Osteoblast (primary cell): Measurements from ENCODE around the gene PACSIN1. TPM values are rescaled to one million over a fixed set of nuclear protein-coding genes. Genes with fewer than 3 reads are reported as not detected.

ENCODE experiments used
- DNase-seq: peaks from one replicate; pipeline ENCODE4 v3.0.0; 2011; ENCODE audit warnings: low spot score, mixed read lengths; ENCODE audit not compliant: insufficient read length; ENCODE audit errors: missing footprints
- H2AFZ ChIP-seq: 2 replicates; pipeline ENCODE4 v1.6.0; 2011; ENCODE audit warnings: mild to moderate bottlenecking, low read length
- H3K27ac ChIP-seq: 2 replicates; pipeline ENCODE4 v1.5.1; 2011; ENCODE audit warnings: mild to moderate bottlenecking, low read depth, low read length, moderate library complexity
- H3K27me3 ChIP-seq: 2 replicates; pipeline ENCODE4 v1.6.0; 2012; ENCODE audit warnings: mild to moderate bottlenecking, control low read depth, inconsistent platforms, low read length, moderate library complexity; ENCODE audit not compliant: insufficient read depth
- H3K36me3 ChIP-seq: 2 replicates; pipeline ENCODE4 v1.5.1; 2011; ENCODE audit warnings: mild to moderate bottlenecking, low read length, control low read depth, moderate library complexity; ENCODE audit not compliant: insufficient read depth
- H3K4me1 ChIP-seq: 2 replicates; pipeline ENCODE4 v1.5.1; 2011; ENCODE audit warnings: mild to moderate bottlenecking, low read length, control low read depth, moderate library complexity; ENCODE audit not compliant: insufficient read depth
- H3K4me2 ChIP-seq: 2 replicates; pipeline ENCODE4 v1.6.0; 2011; ENCODE audit warnings: mild to moderate bottlenecking, low read length; ENCODE audit not compliant: insufficient read depth
- H3K4me3 ChIP-seq: fragments of 200-600 bp; sonication (generic); 3 replicates; pipeline ENCODE4 v1.5.1; 2012; ENCODE audit warnings: mild to moderate bottlenecking, low read length, inconsistent platforms; ENCODE audit not compliant: insufficient read depth
- H3K79me2 ChIP-seq: 2 replicates; pipeline ENCODE4 v1.6.0; 2012; ENCODE audit warnings: mild to moderate bottlenecking, low read length, control low read depth, inconsistent platforms; ENCODE audit not compliant: insufficient read depth
- H3K9me3 ChIP-seq: 2 replicates; pipeline ENCODE4 v1.5.1; 2011; ENCODE audit warnings: low read depth, low read length, control low read depth
- H4K20me1 ChIP-seq: 2 replicates; pipeline ENCODE4 v1.6.0; 2012; ENCODE audit warnings: mild to moderate bottlenecking, low read length, control low read depth; ENCODE audit not compliant: insufficient read depth
- CTCF ChIP-seq: IDR thresholded peaks from 2 replicates; pipeline ENCODE4 v1.5.1; 2011; ENCODE audit warnings: mild to moderate bottlenecking, low read depth, low read length, moderate library complexity; ENCODE audit errors: extremely low read depth
- total RNA-seq: library from RNA; depleted of rRNA; stranded (reverse); fragments of >200 nt; gene quantifications from 2 replicates; pipeline ENCODE4 v1.2.3, GENCODE V29; 2012

The PACSIN1 gene
- total RNA-seq, 1 donor: not detected

- Histone ChIP-seq H3K36me3 (no peaks in the 10 kb centered on the region), H3K4me3 (no peak overlapping the region), H2AFZ (no peak overlapping the region), H3K9me3 (no peaks in the 10 kb centered on the region), H3K27me3 (no peaks in the 10 kb centered on the region), H3K4me2 (no peak overlapping the region), H3K4me1 (peaks cover 9% of the 10 kb centered on the region), H4K20me1 (no peaks in the 10 kb centered on the region), H3K27ac (no peak overlapping the region), H3K79me2 (no peaks in the 10 kb centered on the region)
- no peak for DNase-seq
- TF ChIP-seq CTCF: no peak
These were observed 79.0 kb downstream of the PACSIN1 start for GRCh38 chr6:34544776-34545471.

GRCh38 chr6:34546551-34547321 is 80.9 kb downstream of the PACSIN1 start:
- no peak for TF ChIP-seq CTCF
- H2AFZ ChIP-seq: no peak overlapping the region
- peaks cover 9% of the 10 kb centered on the region for H3K4me1 ChIP-seq
- no peak overlapping the region for H3K27ac ChIP-seq
- no peak for DNase-seq
- no peaks in the 10 kb centered on the region for H3K9me3 ChIP-seq
- no peaks in the 10 kb centered on the region for H3K79me2 ChIP-seq
- H3K4me2 ChIP-seq: no peak overlapping the region
- no peaks in the 10 kb centered on the region for H3K27me3 ChIP-seq
- no peak overlapping the region for H3K4me3 ChIP-seq
- no peaks in the 10 kb centered on the region for H3K36me3 ChIP-seq
- no peaks in the 10 kb centered on the region for H4K20me1 ChIP-seq

GRCh38 chr6:34547701-34548644 is 82.1 kb downstream of the PACSIN1 start:
- H4K20me1 ChIP-seq: no peaks in the 10 kb centered on the region
- peaks cover 9% of the 10 kb centered on the region for H3K4me1 ChIP-seq
- no peaks in the 10 kb centered on the region for H3K36me3 ChIP-seq
- no peaks in the 10 kb centered on the region for H3K27me3 ChIP-seq
- no peak for TF ChIP-seq CTCF
- H3K79me2 ChIP-seq: no peaks in the 10 kb centered on the region
- no peak overlapping the region for H3K4me3 ChIP-seq
- H2AFZ ChIP-seq: no peak overlapping the region
- H3K4me2 ChIP-seq: no peak overlapping the region
- H3K9me3 ChIP-seq: no peaks in the 10 kb centered on the region
- H3K27ac ChIP-seq: no peak overlapping the region
- no peak for DNase-seq
